CD4-positive, CD25-positive, alpha-beta regulatory T cell (primary cell): ENCODE data around the gene MAP2K5. TPM values are rescaled to one million over a fixed set of nuclear protein-coding genes. Genes with fewer than 3 reads are reported as not detected.

Experiments used
- ATAC-seq, 2 donors: fragments of 150-1000 bp; cut with Tn5 transposase; one replicate each; pipeline ENCODE4 v1.10.0; 2021; ENCODE audit warnings: low read depth in 2 of 2, moderate number of reproducible peaks in 2 of 2, moderate library complexity in 1 of 2
- DNase-seq, 3 donors: peaks; one replicate each; pipeline versions ENCODE4 v3.0.0 to v3.0.0-alpha.2; 2012 to 2022; ENCODE audit warnings: mixed read lengths in 1 of 3
- H3K27ac ChIP-seq: one replicate; pipeline ENCODE4 v1.7.0; 2013; ENCODE audit warnings: mild to moderate bottlenecking, low read length; ENCODE audit not compliant: insufficient read depth, poor library complexity, severe bottlenecking
- H3K27me3 ChIP-seq: one replicate; pipeline ENCODE4 v1.7.0; 2013; ENCODE audit warnings: low read length; ENCODE audit not compliant: control insufficient read depth, insufficient read depth
- H3K36me3 ChIP-seq: one replicate; pipeline ENCODE4 v1.7.0; 2013; ENCODE audit warnings: mild to moderate bottlenecking, low read length, moderate library complexity; ENCODE audit not compliant: control insufficient read depth, insufficient read depth
- H3K4me1 ChIP-seq: 2 replicates; pipeline ENCODE4 v1.7.0; 2013; ENCODE audit warnings: mild to moderate bottlenecking, low read length; ENCODE audit not compliant: insufficient read depth, control insufficient read depth, poor library complexity, severe bottlenecking
- H3K4me3 ChIP-seq: one replicate; pipeline ENCODE4 v1.7.0; 2013; ENCODE audit warnings: low read depth, mild to moderate bottlenecking, low read length, moderate library complexity
- H3K9me3 ChIP-seq, 2 experiments: 1 replicate in 1 of 2; 2 replicates in 1 of 2; pipeline ENCODE4 v1.7.0; 2013; ENCODE audit warnings: low read length in 2 of 2, mild to moderate bottlenecking in 1 of 2, moderate library complexity in 1 of 2; ENCODE audit not compliant: control insufficient read depth in 2 of 2
- H3K27ac Mint-ChIP-seq, 3 donors: one replicate each; pipeline ENCODE4 v1.8.0; 2020 to 2022; ENCODE audit warnings: mild to moderate bottlenecking in 3 of 3, mixed read lengths in 3 of 3, moderate library complexity in 2 of 3
- H3K27me3 Mint-ChIP-seq: one replicate; pipeline ENCODE4 v1.8.0; 2022; ENCODE audit warnings: mild to moderate bottlenecking, mixed read lengths
- H3K36me3 Mint-ChIP-seq: one replicate; pipeline ENCODE4 v1.8.0; 2020; ENCODE audit warnings: mixed read lengths
- H3K4me1 Mint-ChIP-seq, 4 donors: one replicate each; pipeline ENCODE4 v1.8.0; 2020 to 2022; ENCODE audit warnings: mixed read lengths in 4 of 4, mild to moderate bottlenecking in 1 of 4
- H3K4me3 Mint-ChIP-seq, 4 donors: one replicate each; pipeline ENCODE4 v1.8.0; 2020 to 2022; ENCODE audit warnings: mild to moderate bottlenecking in 4 of 4, mixed read lengths in 4 of 4, moderate library complexity in 3 of 4
- H3K9me3 Mint-ChIP-seq, 7 donors: one replicate each; pipeline ENCODE4 v1.8.0; 2020 to 2022; ENCODE audit warnings: mixed read lengths in 7 of 7, mild to moderate bottlenecking in 3 of 7, moderate library complexity in 2 of 7
- polyA plus RNA-seq, 4 donors: library from polyadenylated mRNA; unstranded; fragments of 300-500 nt; fragmentation: Illumina TruSeq; gene quantifications; one replicate each; pipeline ENCODE4 v1.2.3, GENCODE V29; 2021
- total RNA-seq: library from RNA; stranded (reverse); gene quantifications from one replicate; pipeline ENCODE4 v1.2.3, GENCODE V29; 2022

Gene MAP2K5
- total and polyA plus RNA-seq, 5 donors from 2014 or later = 14.5 to 30.8 (median 17.0) TPM

DNA sequence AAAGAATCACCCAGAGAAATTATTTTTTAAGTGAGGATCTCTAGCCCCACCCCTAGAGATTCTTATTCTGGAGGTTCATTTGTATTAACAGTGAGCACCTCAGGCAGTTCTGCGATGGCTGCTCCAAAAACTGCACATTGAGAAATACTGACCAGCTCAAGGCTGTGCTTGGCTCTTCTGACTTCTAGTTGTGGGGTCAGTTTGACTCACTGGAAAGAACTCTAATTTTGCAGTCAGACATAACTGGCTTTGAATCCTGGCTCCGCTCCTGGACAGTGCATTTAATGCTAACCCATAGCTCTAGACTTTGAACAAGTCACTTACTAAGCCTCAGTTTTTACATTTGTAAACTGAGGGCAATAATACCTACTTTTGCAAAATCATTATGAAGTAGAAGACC, 159.2 kb downstream of the MAP2K5 start:
- DNase-seq = no peak
- Mint-ChIP-seq H3K27ac (no peak overlapping the region), H3K4me3 (no peak overlapping the region), H3K36me3 (peaks cover 46% of the 10 kb centered on the region), H3K9me3 (peaks cover 0 to 1% (median 0%) of the 10 kb centered on the region in 7 donors), H3K27me3 (no peaks in the 10 kb centered on the region), H3K4me1 (peaks cover 0 to 4% (median under 1%) of the 10 kb centered on the region in 4 donors)
- H3K4me1 ChIP-seq = no peaks in the 10 kb centered on the region
- H3K36me3 ChIP-seq = peaks cover 6% of the 10 kb centered on the region
- ATAC-seq = no peak
- no peak overlapping the region for H3K27ac ChIP-seq
- H3K27me3 ChIP-seq = no peaks in the 10 kb centered on the region
- H3K9me3 ChIP-seq = no peaks in the 10 kb centered on the region
- no peak overlapping the region for H3K4me3 ChIP-seq

DNA sequence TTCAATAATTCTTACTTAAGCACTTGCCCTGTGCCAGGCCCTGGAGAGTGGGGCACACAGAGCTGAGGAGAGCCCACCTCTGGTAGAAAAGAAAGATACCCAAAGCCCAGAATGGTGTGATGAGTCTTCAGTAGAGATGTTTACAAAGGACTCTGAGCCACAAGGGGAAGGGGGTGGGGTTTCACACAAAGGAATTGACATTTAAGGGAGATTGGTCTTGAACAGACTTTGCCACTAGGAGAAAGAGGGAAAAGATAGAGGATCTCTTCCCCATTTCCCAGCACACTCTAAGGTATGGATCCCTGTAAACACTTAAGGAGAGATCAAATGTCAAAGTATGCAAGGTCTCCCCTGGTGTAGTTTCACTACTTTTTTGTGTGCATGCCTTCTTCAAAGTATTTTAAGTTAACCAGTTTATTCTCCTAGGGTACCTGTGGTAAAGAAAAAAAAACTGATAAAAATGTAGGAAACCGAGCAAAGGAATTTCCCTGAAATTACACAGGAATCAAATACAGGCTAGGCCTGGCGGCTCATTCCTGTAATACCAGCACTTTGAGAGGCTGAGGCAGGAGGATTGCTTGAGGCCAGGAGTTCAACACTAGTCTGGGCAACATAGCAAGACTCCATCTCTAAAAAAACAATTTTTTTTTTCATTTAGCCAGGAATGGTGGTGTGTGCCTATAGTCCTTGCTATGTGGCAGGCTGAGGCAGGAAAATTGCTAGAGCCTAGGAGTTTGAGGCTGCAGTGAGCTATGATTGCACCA, 165.2 kb downstream of the MAP2K5 start:
- H3K36me3 ChIP-seq = peaks cover 8% of the 10 kb centered on the region
- peaks cover 0 to 4% (median 2%) of the 10 kb centered on the region in 4 donors for H3K4me1 Mint-ChIP-seq
- no peaks in the 10 kb centered on the region for H3K4me1 ChIP-seq
- peak overlapping the region in 1 of 3 donors; percentile 30 for H3K27ac Mint-ChIP-seq
- H3K27me3 Mint-ChIP-seq = no peaks in the 10 kb centered on the region
- no peaks in the 10 kb centered on the region for H3K27me3 ChIP-seq
- ATAC-seq = no peak
- peaks cover 49% of the 10 kb centered on the region for H3K36me3 Mint-ChIP-seq
- peaks cover 0 to 1% (median 0%) of the 10 kb centered on the region in 7 donors for H3K9me3 Mint-ChIP-seq
- no peak overlapping the region for H3K4me3 Mint-ChIP-seq
- DNase-seq = no peak
- H3K9me3 ChIP-seq = no peaks in the 10 kb centered on the region
- H3K27ac ChIP-seq = no peak overlapping the region
- no peak overlapping the region for H3K4me3 ChIP-seq

DNA sequence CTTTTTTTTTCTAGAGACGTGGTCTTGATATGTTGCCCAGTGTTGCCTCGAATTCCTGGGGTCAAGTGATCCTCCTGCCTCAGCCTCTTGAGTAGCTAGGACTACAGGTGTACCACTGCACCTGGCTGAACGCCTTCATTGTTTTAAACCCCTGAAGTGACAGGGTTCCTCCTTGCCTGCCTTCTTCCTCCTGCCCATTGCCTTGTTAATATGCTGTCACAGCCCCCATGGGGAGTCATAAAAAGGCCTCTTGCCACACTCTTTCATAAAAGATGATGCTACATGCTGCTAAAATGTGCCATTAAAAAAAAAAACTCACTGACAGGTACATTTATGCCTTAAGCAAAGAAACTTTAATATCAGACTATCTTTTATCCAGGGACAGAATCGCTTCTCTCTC, 166.0 kb downstream of the MAP2K5 start:
- peaks cover 0 to 4% (median 2%) of the 10 kb centered on the region in 4 donors for H3K4me1 Mint-ChIP-seq
- ATAC-seq (no peak), DNase-seq (no peak)
- H3K36me3 Mint-ChIP-seq = peaks cover 45% of the 10 kb centered on the region
- Histone ChIP-seq H3K27ac (no peak overlapping the region), H3K4me3 (no peak overlapping the region), H3K27me3 (no peaks in the 10 kb centered on the region), H3K4me1 (no peaks in the 10 kb centered on the region), H3K9me3 (no peaks in the 10 kb centered on the region), H3K36me3 (peaks cover 7% of the 10 kb centered on the region)
- no peaks in the 10 kb centered on the region for H3K27me3 Mint-ChIP-seq
- no peak overlapping the region for H3K27ac Mint-ChIP-seq
- H3K4me3 Mint-ChIP-seq = no peak overlapping the region
- peaks cover 0 to 1% (median 0%) of the 10 kb centered on the region in 7 donors for H3K9me3 Mint-ChIP-seq

DNA sequence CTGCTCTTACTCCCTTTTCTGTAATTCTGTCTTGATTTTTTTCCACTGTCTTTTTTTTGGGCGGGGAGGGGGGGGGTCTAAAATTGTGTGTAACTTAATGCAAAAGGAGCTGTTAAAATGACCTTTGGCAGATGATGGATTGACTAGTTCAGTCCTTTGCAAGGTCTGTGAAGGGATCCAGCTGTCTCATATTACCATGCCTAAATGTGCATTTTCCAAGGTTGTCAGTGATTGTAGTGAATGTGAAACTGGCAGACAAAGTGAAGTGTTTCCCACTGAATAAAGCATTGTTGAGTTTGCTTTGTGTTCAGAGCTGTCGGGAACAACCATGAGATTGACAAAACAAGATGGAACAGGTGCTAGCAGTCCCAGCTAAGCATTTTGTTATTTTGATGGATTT, 172.7 kb downstream of the MAP2K5 start:
- Histone ChIP-seq H3K4me1 (no peaks in the 10 kb centered on the region), H3K4me3 (no peak overlapping the region), H3K9me3 (no peaks in the 10 kb centered on the region), H3K27me3 (no peaks in the 10 kb centered on the region), H3K36me3 (peaks cover 2% of the 10 kb centered on the region), H3K27ac (no peak overlapping the region)
- Mint-ChIP-seq H3K27me3 (no peaks in the 10 kb centered on the region), H3K4me3 (no peak overlapping the region), H3K9me3 (no peaks in the 10 kb centered on the region), H3K27ac (no peak overlapping the region), H3K36me3 (peaks cover 21% of the 10 kb centered on the region), H3K4me1 (peaks cover 0 to 3% (median 0%) of the 10 kb centered on the region in 4 donors)
- DNase-seq (no peak), ATAC-seq (no peak)

DNA sequence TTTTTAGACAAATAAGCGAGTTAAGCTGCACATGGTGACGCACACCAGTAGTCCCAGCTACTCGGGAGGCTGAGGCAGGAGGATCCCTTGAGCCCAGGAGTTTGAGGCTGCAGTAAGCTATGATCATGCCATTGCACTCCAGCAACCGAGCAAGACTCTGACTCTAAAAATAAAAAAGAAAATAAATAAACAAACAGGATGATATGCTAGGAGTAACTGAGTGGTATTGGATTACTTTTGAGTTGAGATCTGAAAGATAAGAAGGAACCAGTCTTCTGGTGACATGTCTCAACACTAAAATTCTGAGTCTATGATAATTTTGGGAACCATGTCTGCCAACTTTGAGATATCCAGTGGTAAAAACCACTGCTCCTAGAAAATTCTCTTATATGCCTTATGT, 173.7 kb downstream of the MAP2K5 start:
- H3K4me3 Mint-ChIP-seq = no peak overlapping the region
- peaks cover 15% of the 10 kb centered on the region for H3K36me3 Mint-ChIP-seq
- peaks cover 2% of the 10 kb centered on the region for H3K36me3 ChIP-seq
- peaks cover 0 to 5% (median 0%) of the 10 kb centered on the region in 4 donors for H3K4me1 Mint-ChIP-seq
- no peak for DNase-seq
- no peak overlapping the region for H3K27ac Mint-ChIP-seq
- H3K4me1 ChIP-seq = no peaks in the 10 kb centered on the region
- H3K9me3 ChIP-seq = no peaks in the 10 kb centered on the region
- H3K27me3 Mint-ChIP-seq = no peaks in the 10 kb centered on the region
- H3K27me3 ChIP-seq = no peaks in the 10 kb centered on the region
- H3K4me3 ChIP-seq = no peak overlapping the region
- no peak overlapping the region for H3K27ac ChIP-seq
- ATAC-seq = no peak
- H3K9me3 Mint-ChIP-seq = no peaks in the 10 kb centered on the region

DNA sequence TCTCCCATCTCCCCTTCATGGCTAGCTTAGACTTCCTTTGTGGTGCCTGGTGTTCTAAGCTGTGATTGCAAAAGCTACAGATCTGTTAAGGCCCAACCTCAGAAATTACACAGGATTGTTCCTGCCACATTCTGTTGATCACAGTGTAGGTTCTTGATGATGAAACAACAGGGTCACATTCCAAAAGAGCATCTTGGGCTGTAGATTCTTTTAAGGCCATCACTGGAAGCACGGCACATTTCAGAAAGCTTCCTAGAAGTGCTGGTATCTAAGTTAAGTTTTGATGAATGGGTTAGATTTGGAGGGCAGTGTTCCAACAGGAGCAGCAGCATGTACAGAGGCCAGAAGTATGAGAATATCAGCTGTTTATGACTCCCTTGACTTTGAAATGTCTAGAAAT, 175.3 kb downstream of the MAP2K5 start:
- no peaks in the 10 kb centered on the region for H3K27me3 Mint-ChIP-seq
- no peaks in the 10 kb centered on the region for H3K9me3 Mint-ChIP-seq
- ATAC-seq (no peak), DNase-seq (no peak)
- Histone ChIP-seq H3K27me3 (no peaks in the 10 kb centered on the region), H3K4me1 (no peaks in the 10 kb centered on the region), H3K9me3 (no peaks in the 10 kb centered on the region), H3K27ac (no peak overlapping the region), H3K4me3 (no peak overlapping the region), H3K36me3 (peaks cover 2% of the 10 kb centered on the region)
- no peak overlapping the region for H3K4me3 Mint-ChIP-seq
- no peak overlapping the region for H3K27ac Mint-ChIP-seq
- H3K36me3 Mint-ChIP-seq = peaks cover 8% of the 10 kb centered on the region
- H3K4me1 Mint-ChIP-seq = peaks cover 0 to 7% (median 0%) of the 10 kb centered on the region in 4 donors

DNA sequence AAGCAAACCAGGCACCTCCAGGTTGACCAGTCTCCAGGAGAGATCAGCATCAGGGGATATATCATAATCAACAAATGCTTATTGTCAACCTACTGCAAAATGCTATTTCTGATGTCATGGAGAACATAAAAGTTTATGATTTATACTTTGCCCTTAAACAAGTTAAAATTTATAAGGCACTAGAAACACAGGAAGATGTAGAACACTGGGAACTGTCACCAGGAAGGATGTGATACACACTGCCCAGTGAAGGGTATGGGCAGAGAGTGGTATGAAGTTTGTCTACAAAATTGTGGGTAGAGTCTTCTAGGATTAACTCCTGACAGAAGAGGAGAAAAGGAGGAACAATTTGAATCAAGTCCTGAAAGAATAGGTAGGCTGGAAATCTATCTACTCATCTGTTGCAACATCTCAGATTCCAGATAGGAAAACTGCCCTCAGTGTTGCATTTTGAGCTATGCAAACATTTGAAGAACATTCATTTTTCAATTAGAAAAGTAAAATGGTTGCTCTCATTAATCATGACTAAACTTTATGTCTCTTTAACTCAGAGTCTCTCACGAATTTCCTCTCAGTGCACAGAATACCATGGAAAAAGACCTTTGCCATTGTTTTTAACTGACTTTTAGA, 176.9 kb downstream of the MAP2K5 start:
- Histone ChIP-seq H3K27ac (no peak overlapping the region), H3K27me3 (no peaks in the 10 kb centered on the region), H3K36me3 (peaks cover 2% of the 10 kb centered on the region), H3K4me1 (no peaks in the 10 kb centered on the region), H3K9me3 (no peaks in the 10 kb centered on the region), H3K4me3 (no peak overlapping the region)
- H3K27me3 Mint-ChIP-seq = no peaks in the 10 kb centered on the region
- no peak for DNase-seq
- no peak overlapping the region for H3K4me3 Mint-ChIP-seq
- no peak overlapping the region for H3K27ac Mint-ChIP-seq
- peaks cover 8% of the 10 kb centered on the region for H3K36me3 Mint-ChIP-seq
- H3K9me3 Mint-ChIP-seq = no peaks in the 10 kb centered on the region
- ATAC-seq = no peak
- peaks cover 0 to 6% (median 0%) of the 10 kb centered on the region in 4 donors for H3K4me1 Mint-ChIP-seq
